OCI-LY1 (cell line): ENCODE measurements around the gene CNTROB.

ENCODE experiments used
- EZH2 ChIP-seq: fragments of 200-600 bp; sonication (generic), shearing (Covaris generic); IDR thresholded peaks from 2 replicates; pipeline ENCODE4 v1.8.0; 2017; ENCODE audit warnings: borderline replicate concordance, mixed run types, mild to moderate bottlenecking, antibody characterized with exemption, low read length, moderate library complexity, mixed read lengths
- TF ChIP-seq, protein P1 (sequence below): fragments of 200-600 bp; sonication (generic), shearing (Covaris generic); IDR thresholded peaks from 2 replicates; pipeline ENCODE4 v1.5.1; 2017; ENCODE audit warnings: mild to moderate bottlenecking, antibody characterized with exemption, low read length, moderate library complexity, mixed read lengths

DNA sequence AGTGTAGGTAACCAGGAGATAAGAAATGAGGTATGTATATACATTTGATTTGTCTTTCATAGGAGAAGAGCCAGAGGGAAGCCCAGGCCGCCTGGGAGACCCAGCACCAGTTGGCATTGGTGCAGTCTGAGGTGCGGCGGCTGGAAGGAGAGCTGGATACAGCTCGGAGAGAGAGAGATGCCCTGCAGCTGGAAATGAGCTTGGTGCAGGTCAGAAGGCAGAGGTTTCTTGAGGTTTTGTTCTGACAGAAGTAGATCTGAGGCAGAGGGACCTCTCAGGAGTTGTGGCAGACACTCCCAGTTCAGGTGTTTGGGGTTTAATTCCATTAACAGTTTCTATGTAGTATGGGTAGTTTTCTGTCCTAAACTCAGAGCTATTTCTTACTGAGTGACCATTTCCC is 8.0 kb downstream of the CNTROB start:
- TF ChIP-seq EZH2: no peak
- TF ChIP-seq, protein P1, sequence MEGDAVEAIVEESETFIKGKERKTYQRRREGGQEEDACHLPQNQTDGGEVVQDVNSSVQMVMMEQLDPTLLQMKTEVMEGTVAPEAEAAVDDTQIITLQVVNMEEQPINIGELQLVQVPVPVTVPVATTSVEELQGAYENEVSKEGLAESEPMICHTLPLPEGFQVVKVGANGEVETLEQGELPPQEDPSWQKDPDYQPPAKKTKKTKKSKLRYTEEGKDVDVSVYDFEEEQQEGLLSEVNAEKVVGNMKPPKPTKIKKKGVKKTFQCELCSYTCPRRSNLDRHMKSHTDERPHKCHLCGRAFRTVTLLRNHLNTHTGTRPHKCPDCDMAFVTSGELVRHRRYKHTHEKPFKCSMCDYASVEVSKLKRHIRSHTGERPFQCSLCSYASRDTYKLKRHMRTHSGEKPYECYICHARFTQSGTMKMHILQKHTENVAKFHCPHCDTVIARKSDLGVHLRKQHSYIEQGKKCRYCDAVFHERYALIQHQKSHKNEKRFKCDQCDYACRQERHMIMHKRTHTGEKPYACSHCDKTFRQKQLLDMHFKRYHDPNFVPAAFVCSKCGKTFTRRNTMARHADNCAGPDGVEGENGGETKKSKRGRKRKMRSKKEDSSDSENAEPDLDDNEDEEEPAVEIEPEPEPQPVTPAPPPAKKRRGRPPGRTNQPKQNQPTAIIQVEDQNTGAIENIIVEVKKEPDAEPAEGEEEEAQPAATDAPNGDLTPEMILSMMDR: no peak
